H1 (cell line): ENCODE measurements around the gene SLC6A17. TPM values are rescaled to one million over a fixed set of nuclear protein-coding genes. Genes with fewer than 3 reads are reported as not detected.
A peak's percentile ranks its signal among the peaks of the same experiment; 100 is the strongest.

Experiments
- ATF2 ChIP-seq: IDR thresholded peaks from 2 replicates; pipeline ENCODE4 v1.6.1; 2012; ENCODE audit warnings: low read length, inconsistent platforms
- BCL11A ChIP-seq, 2 experiments: IDR thresholded peaks; one replicate each; pipeline ENCODE4 v1.6.1; 2011; ENCODE audit warnings: low read depth in 2 of 2, low read length in 2 of 2, mild to moderate bottlenecking in 2 of 2
- CBX8 ChIP-seq: fragments of 300-800, 300-1000 bp; sonication (generic); IDR thresholded peaks from 2 replicates; pipeline ENCODE4 v1.7.1; 2016; ENCODE audit warnings: low read depth, low read length, borderline replicate concordance
- CTBP2 ChIP-seq: IDR thresholded peaks from 2 replicates; pipeline ENCODE4 v1.7.0; 2011; ENCODE audit warnings: borderline replicate concordance, mild to moderate bottlenecking, moderate library complexity, mixed read lengths, low read length; ENCODE audit not compliant: insufficient read depth, insufficient read length
- E2F6 ChIP-seq: IDR thresholded peaks from 2 replicates; pipeline ENCODE4 v1.6.1; 2012; ENCODE audit warnings: inconsistent platforms
- KDM5A ChIP-seq: fragments of 200-600 bp; IDR thresholded peaks from 2 replicates; pipeline ENCODE4 v1.7.1; 2012; ENCODE audit warnings: mild to moderate bottlenecking, low read length, inconsistent platforms, mixed read lengths
- MAX ChIP-seq: IDR thresholded peaks from 2 replicates; pipeline ENCODE4 v1.6.1; 2012; ENCODE audit warnings: inconsistent platforms
- POLR2AphosphoS5 ChIP-seq: IDR thresholded peaks from 2 replicates; pipeline ENCODE4 v1.6.1; 2011; ENCODE audit warnings: low read depth, low read length
- RFX5 ChIP-seq: IDR thresholded peaks from 2 replicates; pipeline ENCODE4 v1.6.1; 2011; ENCODE audit warnings: low read depth, low read length, improper control_type of control experiment, borderline replicate concordance
- SIN3A ChIP-seq, 2 experiments: IDR thresholded peaks in 1 of 2; conservative IDR thresholded peaks in 1 of 2; 2 replicates each; pipeline ENCODE4 v1.6.1; 2011 to 2012; ENCODE audit warnings: low read length in 2 of 2, improper control_type of control experiment in 1 of 2, low read depth in 1 of 2, mild to moderate bottlenecking in 1 of 2
- SRF ChIP-seq: IDR thresholded peaks from 2 replicates; pipeline ENCODE4 v1.6.1; 2011; ENCODE audit warnings: mild to moderate bottlenecking, low read depth, low read length, moderate library complexity
- TEAD4 ChIP-seq: IDR thresholded peaks from 2 replicates; pipeline ENCODE4 v1.6.1; 2012; ENCODE audit warnings: low read depth, low read length, inconsistent platforms, mixed read lengths
- polyA plus RNA-seq, 7 experiments: library from polyadenylated mRNA; depleted of rRNA in 3 of 7; stranded (reverse) in 5 of 7; unstranded in 2 of 7; fragments of >200 nt in 5 of 7; fragments of 200-250 nt in 2 of 7; gene quantifications; 1 replicate in 5 of 7; 2 replicates in 1 of 7; 4 replicates in 1 of 7; pipeline versions ENCODE4 v1.2.1 to v1.2.3, GENCODE V29; 2011 to 2013; ENCODE audit warnings: missing spikeins in 2 of 7, mixed read lengths in 2 of 7
- total RNA-seq: library from RNA; stranded (reverse); fragmentation: NEBNext Ultra II Directional; extraction: Animal tissue kit (Norgen Biotek cat#: 25700); gene quantifications from 2 replicates; pipeline ENCODE4 v1.2.1, GENCODE V29; 2021

Gene SLC6A17
- total and polyA plus RNA-seq, 2 of the 8 experiments (the other 6 are each of a cell fraction or from before 2014, with no cell fraction given) = 0.15 to 0.28 TPM

- no peak for TF ChIP-seq ATF2
- no peak for TF ChIP-seq CTBP2
- TF ChIP-seq SRF = no peak
- no peak for TF ChIP-seq RFX5
- no peak for TF ChIP-seq KDM5A
- no peak for TF ChIP-seq BCL11A (IDR thresholded peaks at IDR 0.05; ENCODE audit: low read depth in 2 of 2, low read length in 2 of 2)
- no peak for TF ChIP-seq POLR2AphosphoS5
- 0 out of 4 replicates have a peak, but pooled peaks of 1 of the 2 experiments have one; percentile 19 for TF ChIP-seq SIN3A (conservative IDR thresholded peaks at IDR 0.05 in 1 of 2, IDR thresholded peaks at IDR 0.05 in 1 of 2; ENCODE audit: low read depth in 1 of 2, low read length in 2 of 2)
- TF ChIP-seq MAX = peak; percentile 97
- no peak for TF ChIP-seq CBX8
- peak; percentile 71 for TF ChIP-seq TEAD4
- TF ChIP-seq E2F6 = peak; percentile 100
These were observed 20.1 kb upstream of the SLC6A17 start (continued) for GRCh38 chr1:110130113-110130591.
